ENCODE data around the gene MCU.

The MCU gene

DNA sequence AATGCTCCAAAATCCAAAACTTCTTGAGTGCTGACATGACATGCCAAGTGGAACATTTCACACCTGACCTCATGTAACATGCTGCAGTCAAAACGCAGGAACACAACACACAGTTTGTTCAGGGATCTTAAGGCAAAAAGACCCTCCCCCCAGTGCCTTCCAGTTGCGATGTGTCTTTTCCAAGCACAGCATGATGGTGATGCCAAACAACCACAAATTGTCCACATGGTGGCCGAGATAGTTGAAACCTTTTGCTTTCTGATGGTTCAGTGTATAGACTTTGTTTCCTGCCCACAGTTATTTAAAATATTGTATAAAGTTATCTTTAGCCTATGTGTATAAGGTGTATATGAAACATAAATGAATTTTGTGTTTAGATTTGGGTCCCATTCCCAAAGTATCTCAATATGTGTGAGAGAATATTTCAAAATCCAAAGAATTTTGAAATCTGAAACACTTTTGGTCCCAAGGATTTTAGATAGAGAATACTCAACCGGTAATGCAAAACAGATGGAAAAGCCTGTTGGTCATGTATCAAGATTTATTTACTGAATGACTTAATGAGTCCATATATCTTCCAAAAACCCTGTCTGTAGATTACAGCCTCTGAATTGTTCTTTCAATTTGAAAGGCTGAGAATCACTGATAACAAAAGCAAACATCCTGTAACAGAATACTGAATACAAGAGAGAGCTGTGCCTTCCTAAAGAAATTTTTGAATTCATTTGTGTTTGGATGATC, 108.2 kb downstream of the MCU start:
- TF ChIP-seq, protein P1, sequence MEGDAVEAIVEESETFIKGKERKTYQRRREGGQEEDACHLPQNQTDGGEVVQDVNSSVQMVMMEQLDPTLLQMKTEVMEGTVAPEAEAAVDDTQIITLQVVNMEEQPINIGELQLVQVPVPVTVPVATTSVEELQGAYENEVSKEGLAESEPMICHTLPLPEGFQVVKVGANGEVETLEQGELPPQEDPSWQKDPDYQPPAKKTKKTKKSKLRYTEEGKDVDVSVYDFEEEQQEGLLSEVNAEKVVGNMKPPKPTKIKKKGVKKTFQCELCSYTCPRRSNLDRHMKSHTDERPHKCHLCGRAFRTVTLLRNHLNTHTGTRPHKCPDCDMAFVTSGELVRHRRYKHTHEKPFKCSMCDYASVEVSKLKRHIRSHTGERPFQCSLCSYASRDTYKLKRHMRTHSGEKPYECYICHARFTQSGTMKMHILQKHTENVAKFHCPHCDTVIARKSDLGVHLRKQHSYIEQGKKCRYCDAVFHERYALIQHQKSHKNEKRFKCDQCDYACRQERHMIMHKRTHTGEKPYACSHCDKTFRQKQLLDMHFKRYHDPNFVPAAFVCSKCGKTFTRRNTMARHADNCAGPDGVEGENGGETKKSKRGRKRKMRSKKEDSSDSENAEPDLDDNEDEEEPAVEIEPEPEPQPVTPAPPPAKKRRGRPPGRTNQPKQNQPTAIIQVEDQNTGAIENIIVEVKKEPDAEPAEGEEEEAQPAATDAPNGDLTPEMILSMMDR (IDR thresholded peaks at IDR 0.05), result no peak
- Histone ChIP-seq H3K4me3 (ENCODE audit: low read depth in 1 of 2, low read length in 1 of 2) (no peak overlapping the region), H3K27ac (no peak overlapping the region), H3K36me3 (no peaks in the 10 kb centered on the region), H3K4me1 (ENCODE audit: control insufficient read depth in 1 of 2, insufficient read depth in 1 of 2, low read depth in 1 of 2, low read length in 1 of 2) (peaks cover 7 to 11% of the 10 kb centered on the region in 2 experiments), H3K9me3 (no peaks in the 10 kb centered on the region), H3K27me3 (no peaks in the 10 kb centered on the region)

DNA sequence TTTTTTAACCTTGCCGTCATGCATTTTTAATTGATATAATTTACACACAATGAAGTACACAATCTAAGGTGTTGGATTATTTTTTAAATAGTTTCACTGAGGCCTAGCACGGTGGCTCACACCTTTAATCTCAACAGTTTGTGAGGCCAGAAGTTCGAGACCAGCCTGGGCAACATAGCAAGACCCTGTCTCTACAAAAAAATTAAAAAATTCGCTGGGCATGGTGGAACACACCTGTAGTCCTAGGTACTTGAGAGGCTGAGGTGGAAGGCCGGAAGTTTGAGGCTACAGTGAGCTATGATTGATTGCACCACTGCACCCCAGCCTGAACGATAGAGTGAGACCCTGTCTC, 108.8 kb downstream of the MCU start:
- Histone ChIP-seq H3K27me3 (no peaks in the 10 kb centered on the region), H3K36me3 (no peaks in the 10 kb centered on the region), H3K4me1 (ENCODE audit: control insufficient read depth in 1 of 2, insufficient read depth in 1 of 2, low read depth in 1 of 2, low read length in 1 of 2) (peaks cover 7 to 11% of the 10 kb centered on the region in 2 experiments), H3K9me3 (no peaks in the 10 kb centered on the region), H3K4me3 (ENCODE audit: low read depth in 1 of 2, low read length in 1 of 2) (no peak overlapping the region), H3K27ac (peak overlapping the region; percentile 41)
- TF ChIP-seq, protein P1 (IDR thresholded peaks at IDR 0.05), result no peak

DNA sequence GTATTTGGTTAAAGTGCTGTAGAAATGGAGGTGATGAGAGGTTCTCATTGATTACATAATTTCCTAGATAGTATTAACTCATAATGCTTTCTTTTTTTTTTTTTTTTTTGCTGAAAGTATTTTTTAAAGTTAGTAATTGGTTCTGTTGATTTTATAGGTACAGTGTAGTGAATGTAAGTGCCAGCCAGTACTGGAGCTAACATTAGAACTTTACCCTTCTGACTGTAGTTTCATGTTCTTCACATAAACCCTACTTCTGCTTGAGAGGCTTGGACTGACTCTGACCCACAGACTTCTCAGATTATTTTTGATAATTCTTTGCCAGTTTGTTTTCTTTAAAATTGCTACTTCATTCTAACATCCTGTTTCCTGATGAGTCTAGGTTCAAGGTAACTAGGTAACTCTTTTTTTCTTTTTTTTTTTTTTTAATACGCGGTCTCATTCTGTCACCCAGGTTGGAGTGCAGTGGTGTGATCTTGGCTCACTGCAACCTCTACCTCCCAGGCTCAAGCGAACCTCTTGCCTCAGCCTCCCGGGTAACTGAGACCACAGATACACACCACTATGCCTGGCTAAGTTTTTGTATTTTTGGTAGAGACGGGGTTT, 109.4 kb downstream of the MCU start:
- TF ChIP-seq, protein P1 (IDR thresholded peaks at IDR 0.05), result no peak
- Histone ChIP-seq H3K36me3 (no peaks in the 10 kb centered on the region), H3K4me1 (ENCODE audit: control insufficient read depth in 1 of 2, insufficient read depth in 1 of 2, low read depth in 1 of 2, low read length in 1 of 2) (peaks cover 7 to 11% of the 10 kb centered on the region in 2 experiments), H3K9me3 (no peaks in the 10 kb centered on the region), H3K27ac (peak overlapping the region; percentile 41), H3K27me3 (no peaks in the 10 kb centered on the region), H3K4me3 (ENCODE audit: low read depth in 1 of 2, low read length in 1 of 2) (no peak overlapping the region)

DNA sequence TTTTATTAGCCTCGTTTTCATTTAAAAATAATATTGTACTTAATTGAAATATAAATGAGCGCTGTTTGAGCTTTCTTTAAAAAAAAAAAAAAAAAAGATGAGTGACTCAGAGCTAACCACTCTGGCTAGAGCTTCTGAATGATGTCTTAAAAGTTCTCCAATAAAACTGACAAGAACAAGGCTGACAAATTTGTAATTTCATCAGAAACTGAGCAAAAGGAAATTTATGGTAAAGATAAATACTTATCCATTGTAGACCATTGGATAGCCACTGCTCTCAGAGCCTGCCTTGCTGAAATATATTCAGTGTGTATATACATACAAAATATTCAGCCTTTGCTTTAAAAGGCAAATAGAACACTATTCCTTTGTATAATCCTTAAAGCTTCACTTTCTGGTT, 110.4 kb downstream of the MCU start:
- Histone ChIP-seq H3K4me3 (ENCODE audit: low read depth in 1 of 2, low read length in 1 of 2) (no peak overlapping the region), H3K27ac (peak overlapping the region; percentile 12)
- TF ChIP-seq, protein P1 (IDR thresholded peaks at IDR 0.05), result no peak

DNA sequence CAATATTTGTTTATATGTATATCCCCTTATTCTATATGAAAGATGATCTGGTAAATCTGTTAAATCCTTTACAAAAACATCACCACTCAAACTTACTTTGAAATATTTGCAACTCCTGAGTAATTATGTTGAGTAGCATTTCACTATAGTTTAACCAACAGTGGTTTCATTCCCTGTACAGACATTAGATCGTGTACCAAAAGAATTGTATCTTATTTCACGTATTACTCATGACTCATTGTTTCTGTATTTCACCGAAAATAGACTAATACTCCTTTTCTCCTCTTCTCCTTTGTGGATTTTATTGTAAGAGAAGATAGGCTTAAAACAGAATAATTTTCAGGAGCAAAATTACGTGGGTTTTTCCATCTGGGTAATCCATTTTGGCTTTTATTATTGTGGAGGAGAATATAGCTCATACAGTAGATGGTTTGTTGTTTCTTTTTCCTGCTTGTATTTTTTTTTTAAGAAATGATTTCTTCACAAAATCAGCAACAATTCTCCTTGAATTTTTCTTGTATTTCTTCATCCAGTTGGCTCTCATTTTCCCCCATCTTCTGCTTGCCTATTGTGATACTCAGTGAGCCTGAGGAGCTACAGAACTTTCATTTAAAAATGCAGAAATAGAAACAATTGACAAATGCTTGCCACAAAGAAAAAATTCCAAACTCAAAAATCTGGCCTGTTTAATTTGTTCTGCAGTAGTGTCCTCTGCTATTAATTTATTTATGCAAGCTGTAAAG, 111.0 kb downstream of the MCU start:
- Histone ChIP-seq H3K27ac (peak overlapping the region; percentile 12), H3K27me3 (no peaks in the 10 kb centered on the region), H3K36me3 (no peaks in the 10 kb centered on the region), H3K4me3 (ENCODE audit: low read depth in 1 of 2, low read length in 1 of 2) (no peak overlapping the region), H3K9me3 (no peaks in the 10 kb centered on the region), H3K4me1 (ENCODE audit: control insufficient read depth in 1 of 2, insufficient read depth in 1 of 2, low read depth in 1 of 2, low read length in 1 of 2) (peaks cover 17 to 22% of the 10 kb centered on the region in 2 experiments)
- TF ChIP-seq, protein P1 (IDR thresholded peaks at IDR 0.05), result no peak

More for the DNA sequence above, 110.4 kb downstream of the MCU start:
- Histone ChIP-seq H3K9me3 (no peaks in the 10 kb centered on the region), H3K36me3 (no peaks in the 10 kb centered on the region), H3K4me1 (ENCODE audit: control insufficient read depth in 1 of 2, insufficient read depth in 1 of 2, low read depth in 1 of 2, low read length in 1 of 2) (peaks cover 12 to 17% of the 10 kb centered on the region in 2 experiments), H3K27me3 (no peaks in the 10 kb centered on the region)
